Glutamatergic neuron (in vitro differentiated cells): ENCODE data around the gene SCRT2. TPM values are rescaled to one million over a fixed set of nuclear protein-coding genes. Genes with fewer than 3 reads are reported as not detected.
"Not testable (repeated sequence)": the region's sequence is repeated elsewhere in the genome, so short reads cannot be mapped to it uniquely, and the experiment has no call there.

Source experiments
- DNase-seq: peaks from one replicate; pipeline ENCODE4 v3.0.0; 2022
- H3K27ac Mint-ChIP-seq: one replicate; pipeline ENCODE4 v1.8.0; 2020; ENCODE audit warnings: mild to moderate bottlenecking, mixed read lengths, inconsistent platforms; ENCODE audit not compliant: unreplicated experiment
- H3K27me3 Mint-ChIP-seq: one replicate; pipeline ENCODE4 v1.8.0; 2020; ENCODE audit warnings: mild to moderate bottlenecking, moderate library complexity, mixed read lengths, inconsistent platforms; ENCODE audit not compliant: unreplicated experiment
- H3K36me3 Mint-ChIP-seq: one replicate; pipeline ENCODE4 v1.8.0; 2020; ENCODE audit warnings: mild to moderate bottlenecking, mixed read lengths, inconsistent platforms; ENCODE audit not compliant: unreplicated experiment
- H3K4me1 Mint-ChIP-seq: one replicate; pipeline ENCODE4 v1.8.0; 2020; ENCODE audit warnings: mild to moderate bottlenecking, low read depth, mixed read lengths, inconsistent platforms; ENCODE audit not compliant: unreplicated experiment
- H3K4me3 Mint-ChIP-seq: one replicate; pipeline ENCODE4 v1.8.0; 2020; ENCODE audit warnings: mild to moderate bottlenecking, mixed read lengths, inconsistent platforms; ENCODE audit not compliant: unreplicated experiment
- H3K9me3 Mint-ChIP-seq: one replicate; pipeline ENCODE4 v1.8.0; 2020; ENCODE audit warnings: mild to moderate bottlenecking, moderate library complexity, mixed read lengths, inconsistent platforms; ENCODE audit not compliant: unreplicated experiment
- CTCF ChIP-seq: fragments of 200-600 bp; sonication (generic); IDR thresholded peaks from one replicate; pipeline ENCODE4 v1.5.0; 2021; ENCODE audit not compliant: partially characterized antibody, unreplicated experiment
- total RNA-seq: library from RNA; stranded (reverse); fragmentation: NEBNext Ultra II Directional; extraction: Animal tissue kit (Norgen Biotek cat#: 25700); gene quantifications from one replicate; pipeline ENCODE4 v1.2.1, GENCODE V29; 2021; ENCODE audit not compliant: unreplicated experiment

Gene SCRT2
- total RNA-seq, 1 donor from 2014 or later: 28.0 TPM

- Mint-ChIP-seq H3K27ac (no peak overlapping the region), H3K4me3 (no peak overlapping the region)
- TF ChIP-seq CTCF: no peak
These were observed 19.7 kb upstream of the SCRT2 start for GRCh38 chr20:695165-695866.

GRCh38 chr20:694496-694895 is 18.9 kb upstream of the SCRT2 start:
- H3K4me1 Mint-ChIP-seq: peaks cover 14% of the 10 kb centered on the region
- no peaks in the 10 kb centered on the region for H3K9me3 Mint-ChIP-seq
- no peak overlapping the region for H3K27ac Mint-ChIP-seq
- no peak for TF ChIP-seq CTCF
- H3K36me3 Mint-ChIP-seq: peaks cover 5% of the 10 kb centered on the region
- peaks cover 2% of the 10 kb centered on the region for H3K27me3 Mint-ChIP-seq
- no peak for DNase-seq
- no peak overlapping the region for H3K4me3 Mint-ChIP-seq

More at GRCh38 chr20:695165-695866, 19.7 kb upstream of the SCRT2 start:
- Mint-ChIP-seq H3K4me1 (peaks cover 18% of the 10 kb centered on the region), H3K36me3 (peaks cover 5% of the 10 kb centered on the region), H3K27me3 (peaks cover 2% of the 10 kb centered on the region), H3K9me3 (no peaks in the 10 kb centered on the region)
- DNase-seq: no peak

- not testable (repeated sequence) for H3K9me3 Mint-ChIP-seq, H3K27me3 Mint-ChIP-seq, DNase-seq, H3K4me3 Mint-ChIP-seq, H3K27ac Mint-ChIP-seq, H3K36me3 Mint-ChIP-seq
- H3K4me1 Mint-ChIP-seq: peaks cover 16% of the 10 kb centered on the region
These were observed 18.2 kb upstream of the SCRT2 start for GRCh38 chr20:693786-694185.

- Mint-ChIP-seq H3K9me3 (no peaks in the 10 kb centered on the region), H3K4me3 (no peak overlapping the region), H3K4me1 (peaks cover 20% of the 10 kb centered on the region), H3K27ac (no peak overlapping the region), H3K36me3 (peaks cover 5% of the 10 kb centered on the region), H3K27me3 (no peaks in the 10 kb centered on the region)
- no peak for DNase-seq
- TF ChIP-seq CTCF: no peak
These were observed 16.4 kb upstream of the SCRT2 start for GRCh38 chr20:692044-692443.

GRCh38 chr20:689947-690346 is 14.3 kb upstream of the SCRT2 start:
- no peak for TF ChIP-seq CTCF
- Mint-ChIP-seq H3K4me3 (no peak overlapping the region), H3K9me3 (no peaks in the 10 kb centered on the region), H3K36me3 (peaks cover 5% of the 10 kb centered on the region), H3K27me3 (no peaks in the 10 kb centered on the region), H3K27ac (no peak overlapping the region), H3K4me1 (peaks cover 20% of the 10 kb centered on the region)
- no peak for DNase-seq
